Fibroblast of the aortic adventitia (primary cell): ENCODE results near the gene FAHD1. TPM values are rescaled to one million over a fixed set of nuclear protein-coding genes. Genes with fewer than 3 reads are reported as not detected.
A peak's percentile ranks its signal among the peaks of the same experiment; 100 is the strongest.
"Not testable (repeated sequence)": the region's sequence is repeated elsewhere in the genome, so short reads cannot be mapped to it uniquely, and the experiment has no call there.

Experiments used
- DNase-seq: peaks from one replicate; pipeline ENCODE4 v3.0.0-alpha.2; 2010; ENCODE audit warnings: low read depth
- H3K4me3 ChIP-seq: 2 replicates; pipeline ENCODE4 v1.5.1; 2011; ENCODE audit warnings: low read depth, mild to moderate bottlenecking, control low read depth, low read length, moderate library complexity
- CTCF ChIP-seq: IDR thresholded peaks from 2 replicates; pipeline ENCODE4 v1.5.1; 2011; ENCODE audit warnings: mild to moderate bottlenecking, low read length, control low read depth, inconsistent platforms; ENCODE audit not compliant: insufficient read depth
- total RNA-seq: library from RNA; depleted of rRNA; stranded (reverse); fragments of >200 nt; gene quantifications from 2 replicates; pipeline ENCODE4 v1.2.3, GENCODE V29; 2012; ENCODE audit warnings: low replicate concordance

The FAHD1 gene
- total RNA-seq, 1 donor = 36.7 TPM

- DNase-seq = no peak
- H3K4me3 ChIP-seq = no peak overlapping the region
- no peak for TF ChIP-seq CTCF
Measured at GRCh38 chr16:1862394-1862793, 35.4 kb downstream of the FAHD1 start.

- peak; percentile 53 for TF ChIP-seq CTCF
- DNase-seq = peak; percentile 71
- no peak overlapping the region for H3K4me3 ChIP-seq
Measured at GRCh38 chr16:1863681-1864460, 36.9 kb downstream of the FAHD1 start.

GRCh38 chr16:1865902-1866690 lies 39.1 kb downstream of the FAHD1 start:
- DNase-seq = no peak
- TF ChIP-seq CTCF = no peak
- H3K4me3 ChIP-seq = no peak overlapping the region

- DNase-seq = peak; percentile 45
- TF ChIP-seq CTCF = no peak
- H3K4me3 ChIP-seq = no peak overlapping the region
Measured at GRCh38 chr16:1870365-1871082, 43.5 kb downstream of the FAHD1 start.

- no peak for TF ChIP-seq CTCF
- H3K4me3 ChIP-seq = peak within 1 kb of the TSS; percentile 37
- DNase-seq = no peak
Measured at GRCh38 chr16:1871974-1872635, 45.1 kb downstream of the FAHD1 start, which contains the start of gene MEIOB. MEIOB (minus strand) TSS chr16:1872164; CDS start chr16:1868175, 3,989 bp downstream.

GRCh38 chr16:1874854-1875253 lies 47.8 kb downstream of the FAHD1 start:
- DNase-seq = no peak
- no peak for TF ChIP-seq CTCF
- H3K4me3 ChIP-seq = no peak overlapping the region

GRCh38 chr16:1876066-1876465 lies 49.1 kb downstream of the FAHD1 start:
- not testable (repeated sequence) for DNase-seq, H3K4me3 ChIP-seq
